Activated CD4-positive, alpha-beta T cell treated with anti-CD3 and anti-CD28 coated beads for 36 hours (primary cell): ENCODE measurements around the gene PGAP6. TPM values are rescaled to one million over a fixed set of nuclear protein-coding genes. Genes with fewer than 3 reads are reported as not detected.
"Not testable (repeated sequence)": the region's sequence is repeated elsewhere in the genome, so short reads cannot be mapped to it uniquely, and the experiment has no call there.

ENCODE experiments used
- ATAC-seq: fragments of 200-7000 bp; cut with Tn5 transposase; one replicate; pipeline ENCODE4 v1.10.0; 2021; ENCODE audit warnings: mild to moderate bottlenecking, moderate library complexity
- CTCF ChIA-PET: fragments of 350-600 bp; sonication (Branson Sonifier 250); formaldehyde crosslinking; loops from one replicate; lab custom pipeline; 2021; ENCODE audit warnings: antibody characterized with exemption; lab: Charles Lee
- POLR2A ChIA-PET: fragments of 350-600 bp; sonication (Branson Sonifier 250); formaldehyde crosslinking; loops from one replicate; lab custom pipeline; 2021; ENCODE audit warnings: antibody characterized with exemption, inconsistent platforms; lab: Charles Lee
- DNase-seq: peaks from one replicate; pipeline ENCODE4 v3.0.0-alpha.2; 2020
- H3K27ac Mint-ChIP-seq: one replicate; pipeline ENCODE4 v1.8.0; 2021; ENCODE audit warnings: mixed read lengths
- H3K27me3 Mint-ChIP-seq: one replicate; pipeline ENCODE4 v1.8.0; 2021; ENCODE audit warnings: mixed read lengths
- H3K36me3 Mint-ChIP-seq: one replicate; pipeline ENCODE4 v1.8.0; 2021; ENCODE audit warnings: low read depth, mixed read lengths
- H3K4me1 Mint-ChIP-seq: one replicate; pipeline ENCODE4 v1.8.0; 2021; ENCODE audit warnings: mixed read lengths
- H3K4me3 Mint-ChIP-seq: one replicate; pipeline ENCODE4 v1.8.0; 2021; ENCODE audit warnings: mild to moderate bottlenecking, moderate library complexity, mixed read lengths
- H3K9me3 Mint-ChIP-seq: one replicate; pipeline ENCODE4 v1.8.0; 2021; ENCODE audit warnings: low read depth, mixed read lengths
- intact Hi-C, 2 experiments: fragments of 100-400 bp; cut with DNase I in 1 of 2; cut with micrococcal nuclease in 1 of 2; formaldehyde crosslinking; loops; one replicate each; pipeline versions ENCODE4 v1.14.2 to v1.15.1; 2022 to 2024; cut with DNase I, micrococcal nuclease
- total RNA-seq, 2 experiments: library from RNA; stranded (reverse); gene quantifications; one replicate each; pipeline ENCODE4 v1.2.3, GENCODE V29; 2021

PGAP6 gene
- total RNA-seq, 2 experiments from 2014 or later, result 22.9 to 40.8 TPM

- H3K27ac Mint-ChIP-seq, H3K4me3 Mint-ChIP-seq, H3K36me3 Mint-ChIP-seq, DNase-seq, H3K27me3 Mint-ChIP-seq, POLR2A ChIA-PET, H3K9me3 Mint-ChIP-seq, ATAC-seq: not testable (repeated sequence)
- H3K4me1 Mint-ChIP-seq, result peaks cover 12% of the 10 kb centered on the region
- intact Hi-C loops, result loop anchor here in 1 of 2 experiments (10.0 kb wide), 1 partner anchor 883 kb away; the partner anchor contains the start of gene UBE2I
- CTCF ChIA-PET, result interaction anchor here (0.5 to 1.2 kb wide), 3 partner anchors 21 to 39 kb away, joined by 3 read pairs; partner anchors contain the start of gene DECR2
Observed at GRCh38 chr16:422179-422578, 40.4 kb upstream of the PGAP6 start.

GRCh38 chr16:415170-415498, 33.4 kb upstream of the PGAP6 start:
- intact Hi-C loops, H3K9me3 Mint-ChIP-seq, H3K27me3 Mint-ChIP-seq, H3K27ac Mint-ChIP-seq, H3K4me1 Mint-ChIP-seq, ATAC-seq, DNase-seq, H3K4me3 Mint-ChIP-seq, H3K36me3 Mint-ChIP-seq: not testable (repeated sequence)
- ChIA-PET CTCF (interaction anchor here (1.0 to 1.5 kb wide), 2 partner anchors 19 to 73 kb away, joined by 3 read pairs; no protein-coding TSS in a partner anchor), POLR2A (interaction anchor here (0.5 kb wide), 1 partner anchor 23 kb away, joined by 3 read pairs; no protein-coding TSS in a partner anchor)

- ATAC-seq (no peak), DNase-seq (no peak)
- H3K9me3 Mint-ChIP-seq, result no peaks in the 10 kb centered on the region
- no peaks in the 10 kb centered on the region for H3K4me1 Mint-ChIP-seq
- intact Hi-C loops, result no loop called here
- no peaks in the 10 kb centered on the region for H3K27me3 Mint-ChIP-seq
- H3K4me3 Mint-ChIP-seq, result no peak overlapping the region
- ChIA-PET POLR2A (interaction anchor here (0.5 kb wide), 1 partner anchor 23 kb away, joined by 3 read pairs; no protein-coding TSS in a partner anchor), CTCF (interaction anchor here (1.0 to 1.5 kb wide), 2 partner anchors 19 to 73 kb away, joined by 3 read pairs; no protein-coding TSS in a partner anchor)
- no peaks in the 10 kb centered on the region for H3K36me3 Mint-ChIP-seq
- H3K27ac Mint-ChIP-seq, result no peak overlapping the region
Observed at GRCh38 chr16:414395-415169, 32.8 kb upstream of the PGAP6 start.

- Mint-ChIP-seq H3K27ac (no peak overlapping the region), H3K9me3 (no peaks in the 10 kb centered on the region), H3K4me3 (no peak overlapping the region), H3K27me3 (no peaks in the 10 kb centered on the region), H3K36me3 (no peaks in the 10 kb centered on the region), H3K4me1 (no peaks in the 10 kb centered on the region)
- intact Hi-C loops, result no loop called here
- ChIA-PET CTCF (no interaction called here), POLR2A (no interaction called here)
- DNase-seq (no peak), ATAC-seq (no peak)
Observed at GRCh38 chr16:411576-412265, 29.9 kb upstream of the PGAP6 start.

- intact Hi-C loops, result no loop called here
- ATAC-seq (no peak), DNase-seq (no peak)
- ChIA-PET POLR2A (no interaction called here), CTCF (no interaction called here)
- no peaks in the 10 kb centered on the region for H3K9me3 Mint-ChIP-seq
- no peaks in the 10 kb centered on the region for H3K27me3 Mint-ChIP-seq
- no peaks in the 10 kb centered on the region for H3K36me3 Mint-ChIP-seq
- no peaks in the 10 kb centered on the region for H3K4me1 Mint-ChIP-seq
- no peak overlapping the region for H3K4me3 Mint-ChIP-seq
- no peak overlapping the region for H3K27ac Mint-ChIP-seq
Observed at GRCh38 chr16:410516-411178, 28.9 kb upstream of the PGAP6 start.

- DNase-seq (no peak), ATAC-seq (no peak)
- Mint-ChIP-seq H3K9me3 (no peaks in the 10 kb centered on the region), H3K4me1 (no peaks in the 10 kb centered on the region), H3K36me3 (no peaks in the 10 kb centered on the region), H3K27ac (no peak overlapping the region), H3K4me3 (no peak overlapping the region), H3K27me3 (no peaks in the 10 kb centered on the region)
- POLR2A ChIA-PET, result no interaction called here
- CTCF ChIA-PET, result no interaction called here
- intact Hi-C loops, result loop anchor here in 1 of 2 experiments (10.0 kb wide), 1 partner anchor 1208 kb away; the partner anchor contains the start of genes CRAMP1 and IFT140
Observed at GRCh38 chr16:407253-407652, 25.5 kb upstream of the PGAP6 start.

GRCh38 chr16:405548-406506, 24.0 kb upstream of the PGAP6 start:
- Mint-ChIP-seq H3K27me3 (no peaks in the 10 kb centered on the region), H3K36me3 (no peaks in the 10 kb centered on the region), H3K4me1 (no peaks in the 10 kb centered on the region), H3K4me3 (no peak overlapping the region), H3K9me3 (no peaks in the 10 kb centered on the region), H3K27ac (no peak overlapping the region)
- DNase-seq, result no peak
- ChIA-PET POLR2A (no interaction called here), CTCF (no interaction called here)
- intact Hi-C loops, result loop anchor here in 1 of 2 experiments (10.0 kb wide), 1 partner anchor 1209 kb away; the partner anchor contains the start of genes CRAMP1 and IFT140
- ATAC-seq, result no peak

- no peaks in the 10 kb centered on the region for H3K9me3 Mint-ChIP-seq
- H3K36me3 Mint-ChIP-seq, result no peaks in the 10 kb centered on the region
- H3K4me1 Mint-ChIP-seq, result peaks cover 7% of the 10 kb centered on the region
- H3K4me3 Mint-ChIP-seq, result no peak overlapping the region
- no peak overlapping the region for H3K27ac Mint-ChIP-seq
- ATAC-seq (no peak), DNase-seq (no peak)
- POLR2A ChIA-PET, result no interaction called here
- no peaks in the 10 kb centered on the region for H3K27me3 Mint-ChIP-seq
- intact Hi-C loops, result loop anchor here in 1 of 2 experiments (5.0 to 10.0 kb wide), 3 partner anchors 277 to 1210 kb away; partner anchors contain the start of genes CRAMP1, IFT140, JMJD8 and STUB1
- CTCF ChIA-PET, result no interaction called here
Observed at GRCh38 chr16:404971-405486, 23.3 kb upstream of the PGAP6 start.

GRCh38 chr16:401468-402348, 19.9 kb upstream of the PGAP6 start, which contains the start of gene DECR2:
TSS of gene DECR2 (plus strand) at chr16:401885. CDS start at chr16:401964, 79 bp downstream.
- DNase-seq, result peak; percentile 100
- Mint-ChIP-seq H3K9me3 (no peaks in the 10 kb centered on the region), H3K4me1 (peaks cover 10% of the 10 kb centered on the region), H3K4me3 (peak within 1 kb of the TSS; percentile 82), H3K36me3 (peaks cover 2% of the 10 kb centered on the region), H3K27me3 (no peaks in the 10 kb centered on the region), H3K27ac (peak within 1 kb of the TSS; percentile 87)
- intact Hi-C loops, result loop anchor here in 1 of 2 experiments (1.0 to 10.0 kb wide), 16 partner anchors 9 to 1213 kb away; partner anchors contain the start of genes AXIN1, CAPN15, CHTF18 and CRAMP1
- ChIA-PET CTCF (interaction anchor here (0.6 to 1.8 kb wide), 3 partner anchors 19 to 24 kb away, joined by 3 to 4 read pairs (median 3); partner anchors contain the start of gene RAB11FIP3), POLR2A (interaction anchor here (1.1 kb wide), 1 partner anchor 19 kb away, joined by 3 read pairs; the partner anchor contains the start of gene PGAP6)
- ATAC-seq, result peak; percentile 87
